ENCODE measurements around the gene C2orf42. TPM values are rescaled to one million over a fixed set of nuclear protein-coding genes. Genes with fewer than 3 reads are reported as not detected.

C2orf42 gene
- total and polyA plus RNA-seq, 2 experiments from 2014 or later, result 10.1 to 22.0 TPM

- TF ChIP-seq CTCF (IDR thresholded peaks at IDR 0.05; ENCODE audit: poor library complexity) (no peak), EZH2 (IDR thresholded peaks at IDR 0.05; ENCODE audit: borderline replicate concordance) (no peak), EZH2phosphoT487 (IDR thresholded peaks at IDR 0.05; ENCODE audit: low read depth, severe bottlenecking, unreplicated experiment) (no peak)
- no peaks in the 10 kb centered on the region for H3K36me3 ChIP-seq (replicated peaks; ENCODE audit: insufficient read depth, low read depth)
- H3K9me3 ChIP-seq (ENCODE audit: low read depth), result no peaks in the 10 kb centered on the region
- H3K4me1 ChIP-seq (ENCODE audit: insufficient read depth), result peaks cover 4% of the 10 kb centered on the region
- H3K9me2 ChIP-seq (replicated peaks; ENCODE audit: insufficient read depth), result no peaks in the 10 kb centered on the region
- H3K4me2 ChIP-seq, result no peak overlapping the region
- H4K20me1 ChIP-seq (ENCODE audit: insufficient read depth, poor library complexity, severe bottlenecking), result no peaks in the 10 kb centered on the region
- no peaks in the 10 kb centered on the region for H3K79me2 ChIP-seq
- peak overlapping the region; percentile 28 for H2AFZ ChIP-seq
- H3K27me3 ChIP-seq, result no peaks in the 10 kb centered on the region
- 85% methylated on average over 2 of the region's 2 CpGs for WGBS (ENCODE audit: low lambda C conversion rate, missing lambda C conversion rate)
- H3K27ac ChIP-seq, result no peak overlapping the region
- no peak overlapping the region for H3K4me3 ChIP-seq
- no peak for DNase-seq (ENCODE audit: low spot score)
Measured at GRCh38 chr2:70116936-70117552, 73.8 kb downstream of the C2orf42 start.

GRCh38 chr2:70115646-70116442 is 75.0 kb downstream of the C2orf42 start:
- no peaks in the 10 kb centered on the region for H3K9me2 ChIP-seq (replicated peaks; ENCODE audit: insufficient read depth)
- H3K27ac ChIP-seq, result no peak overlapping the region
- no peaks in the 10 kb centered on the region for H3K27me3 ChIP-seq
- no peak overlapping the region for H3K4me3 ChIP-seq
- no peaks in the 10 kb centered on the region for H3K36me3 ChIP-seq (replicated peaks; ENCODE audit: insufficient read depth, low read depth)
- no peak overlapping the region for H2AFZ ChIP-seq
- TF ChIP-seq CTCF (IDR thresholded peaks at IDR 0.05; ENCODE audit: poor library complexity) (no peak), EZH2phosphoT487 (IDR thresholded peaks at IDR 0.05; ENCODE audit: low read depth, severe bottlenecking, unreplicated experiment) (no peak), EZH2 (IDR thresholded peaks at IDR 0.05; ENCODE audit: borderline replicate concordance) (no peak)
- H3K79me2 ChIP-seq, result no peaks in the 10 kb centered on the region
- no peaks in the 10 kb centered on the region for H3K9me3 ChIP-seq (ENCODE audit: low read depth)
- no peaks in the 10 kb centered on the region for H4K20me1 ChIP-seq (ENCODE audit: insufficient read depth, poor library complexity, severe bottlenecking)
- DNase-seq (ENCODE audit: low spot score), result no peak
- WGBS (ENCODE audit: low lambda C conversion rate, missing lambda C conversion rate), result 86% methylated on average over 8 of the region's 8 CpGs
- H3K4me1 ChIP-seq (ENCODE audit: insufficient read depth), result peaks cover 8% of the 10 kb centered on the region
- no peak overlapping the region for H3K4me2 ChIP-seq

- TF ChIP-seq EZH2 (IDR thresholded peaks at IDR 0.05; ENCODE audit: borderline replicate concordance) (no peak), CTCF (IDR thresholded peaks at IDR 0.05; ENCODE audit: poor library complexity) (no peak), EZH2phosphoT487 (IDR thresholded peaks at IDR 0.05; ENCODE audit: low read depth, severe bottlenecking, unreplicated experiment) (no peak)
- H3K4me2 ChIP-seq, result no peak overlapping the region
- H3K79me2 ChIP-seq, result no peaks in the 10 kb centered on the region
- H3K27ac ChIP-seq, result peak overlapping the region; percentile 80
- no peaks in the 10 kb centered on the region for H3K36me3 ChIP-seq (replicated peaks; ENCODE audit: insufficient read depth, low read depth)
- peak overlapping the region; percentile 45 for H2AFZ ChIP-seq
- H3K9me2 ChIP-seq (replicated peaks; ENCODE audit: insufficient read depth), result no peaks in the 10 kb centered on the region
- DNase-seq (ENCODE audit: low spot score), result no peak
- WGBS (ENCODE audit: low lambda C conversion rate, missing lambda C conversion rate), result 90% methylated on average over 4 of the region's 4 CpGs
- peaks cover 17% of the 10 kb centered on the region for H3K4me1 ChIP-seq (ENCODE audit: insufficient read depth)
- H3K27me3 ChIP-seq, result no peaks in the 10 kb centered on the region
- no peaks in the 10 kb centered on the region for H4K20me1 ChIP-seq (ENCODE audit: insufficient read depth, poor library complexity, severe bottlenecking)
- H3K4me3 ChIP-seq, result no peak overlapping the region
- no peaks in the 10 kb centered on the region for H3K9me3 ChIP-seq (ENCODE audit: low read depth)
Measured at GRCh38 chr2:70113359-70114070, 77.3 kb downstream of the C2orf42 start.

Data from hepatocyte (in vitro differentiated cells).